SK-N-SH (cell line): Measurements from ENCODE around the gene KRT72. TPM values are rescaled to one million over a fixed set of nuclear protein-coding genes. Genes with fewer than 3 reads are reported as not detected.

Experiments
- CTCF ChIA-PET: fragments of 300-600, 350-600 bp; formaldehyde crosslinking; extraction: SDS; loops from one replicate; lab custom pipeline; 2021; lab: Yijun Ruan, JAX
- POLR2A ChIA-PET: fragments of 350-600 bp; sonication (Branson Sonifier 250); formaldehyde crosslinking; extraction: SDS; loops from one replicate; lab custom pipeline; 2020; ENCODE audit warnings: antibody characterized with exemption, inconsistent platforms; lab: Yijun Ruan, JAX
- DNase-seq: peaks from one replicate; pipeline ENCODE4 v3.0.0; 2012
- H2AFZ ChIP-seq: fragments of 200-600 bp; sonication (generic); 2 replicates; pipeline ENCODE4 v1.8.1; 2016; ENCODE audit warnings: antibody characterized with exemption, mild to moderate bottlenecking, low read depth
- H3F3A ChIP-seq: fragments of 200-600 bp; sonication (generic); replicated peaks from 2 replicates; pipeline ENCODE3; 2016; ENCODE audit warnings: antibody characterized with exemption, mild to moderate bottlenecking; ENCODE audit not compliant: insufficient read depth
- H3K27ac ChIP-seq, 2 experiments: fragments of 200-500 bp in 1 of 2; fragments of 200-600 bp in 1 of 2; sonication (Bioruptor generic) in 1 of 2; sonication (generic), shearing (Covaris generic) in 1 of 2; 2 replicates each; pipeline versions ENCODE4 v1.5.1 to v1.6.1; 2014 to 2016; ENCODE audit warnings: low read depth in 2 of 2, inconsistent platforms in 1 of 2, low read length in 1 of 2, mild to moderate bottlenecking in 1 of 2, mixed read lengths in 1 of 2
- H3K27me3 ChIP-seq: fragments of 200-600 bp; sonication (generic), shearing (Covaris generic); 2 replicates; pipeline ENCODE4 v1.6.1; 2016; ENCODE audit warnings: mixed run types; ENCODE audit not compliant: insufficient read depth
- H3K36me3 ChIP-seq, 2 experiments: fragments of 200-500 bp in 1 of 2; fragments of 200-600 bp in 1 of 2; sonication (Bioruptor generic) in 1 of 2; sonication (generic) in 1 of 2; replicated peaks in 1 of 2; 2 replicates each; pipeline versions ENCODE3 to v1.5.1; 2014 to 2016; ENCODE audit warnings: low read length in 1 of 2, mild to moderate bottlenecking in 1 of 2; ENCODE audit not compliant: insufficient read depth in 2 of 2, control insufficient read depth in 1 of 2
- H3K4me1 ChIP-seq, 2 experiments: fragments of 200-500 bp in 1 of 2; fragments of 200-600 bp in 1 of 2; sonication (Bioruptor generic) in 1 of 2; sonication (generic), shearing (Covaris generic) in 1 of 2; 2 replicates each; pipeline versions ENCODE4 v1.5.1 to v1.6.1; 2014 to 2016; ENCODE audit warnings: low read depth in 1 of 2, low read length in 1 of 2, mixed run types in 1 of 2; ENCODE audit not compliant: insufficient read depth in 2 of 2, control insufficient read depth in 1 of 2
- H3K4me2 ChIP-seq: fragments of 200-600 bp; sonication (generic), shearing (Covaris generic); 2 replicates; pipeline ENCODE4 v1.6.1; 2017; ENCODE audit warnings: mixed run types
- H3K4me3 ChIP-seq, 2 experiments: fragments of 200-500 bp in 1 of 2; fragments of 200-600 bp in 1 of 2; sonication (Bioruptor generic) in 1 of 2; sonication (generic), shearing (Covaris generic) in 1 of 2; 2 replicates each; pipeline versions ENCODE4 v1.5.1 to v1.8.1; 2014 to 2016; ENCODE audit warnings: low read depth in 2 of 2, inconsistent platforms in 1 of 2, low read length in 1 of 2, mild to moderate bottlenecking in 1 of 2, mixed read lengths in 1 of 2, moderate library complexity in 1 of 2
- H3K79me2 ChIP-seq: fragments of 200-600 bp; sonication (generic); 2 replicates; pipeline ENCODE4 v1.8.1; 2017; ENCODE audit warnings: mild to moderate bottlenecking; ENCODE audit not compliant: insufficient read depth
- H3K9ac ChIP-seq: fragments of 200-600 bp; sonication (generic); 2 replicates; pipeline ENCODE4 v1.6.1; 2017; ENCODE audit warnings: mixed run types
- H3K9me2 ChIP-seq: fragments of 200-600 bp; sonication (generic); 2 replicates; pipeline ENCODE4 v1.6.1; 2017; ENCODE audit warnings: mixed run types
- H3K9me3 ChIP-seq: fragments of 200-600 bp; sonication (generic); 2 replicates; pipeline ENCODE4 v1.6.1; 2017; ENCODE audit warnings: mixed run types, mild to moderate bottlenecking, moderate library complexity
- H4K20me1 ChIP-seq: fragments of 200-600 bp; sonication (generic); 2 replicates; pipeline ENCODE4 v1.6.1; 2017; ENCODE audit warnings: mild to moderate bottlenecking, mixed run types; ENCODE audit not compliant: insufficient read depth
- ELF1 ChIP-seq: IDR thresholded peaks from 2 replicates; pipeline ENCODE4 v1.4.0; 2012
- EP300 ChIP-seq, 2 experiments: IDR thresholded peaks; 2 replicates each; pipeline versions ENCODE4 v1.4.0 to v1.6.1; 2012; ENCODE audit warnings: borderline replicate concordance in 1 of 2, low read depth in 1 of 2, low read length in 1 of 2
- EZH2phosphoT487 ChIP-seq: fragments of 200-600 bp; sonication (generic); IDR thresholded peaks from 2 replicates; pipeline ENCODE4 v1.6.1; 2017; ENCODE audit warnings: low read depth, mixed run types, mild to moderate bottlenecking, antibody characterized with exemption, moderate library complexity, borderline replicate concordance
- FOSL2 ChIP-seq: IDR thresholded peaks from 2 replicates; pipeline ENCODE4 v1.4.0; 2012; ENCODE audit warnings: low read depth, mild to moderate bottlenecking, moderate library complexity, borderline replicate concordance
- FOXJ3 ChIP-seq: sonication (generic); formaldehyde crosslinking; IDR thresholded peaks from 2 replicates; pipeline ENCODE4 v1.5.1; 2020; ENCODE audit warnings: mild to moderate bottlenecking, missing genetic modification reagents
- MAX ChIP-seq: IDR thresholded peaks from 2 replicates; pipeline ENCODE4 v1.4.0; 2012; ENCODE audit warnings: low read depth
- MEF2A ChIP-seq: IDR thresholded peaks from 2 replicates; pipeline ENCODE4 v1.4.0; 2012; ENCODE audit warnings: low read depth, borderline replicate concordance
- MXI1 ChIP-seq: IDR thresholded peaks from 2 replicates; pipeline ENCODE4 v1.6.1; 2012; ENCODE audit warnings: mild to moderate bottlenecking, low read depth, low read length, improper control_type of control experiment
- NRF1 ChIP-seq: IDR thresholded peaks from 2 replicates; pipeline ENCODE4 v1.6.1; 2012; ENCODE audit warnings: low read depth, mild to moderate bottlenecking, low read length
- RAD21 ChIP-seq: IDR thresholded peaks from 2 replicates; pipeline ENCODE4 v1.6.1; 2012; ENCODE audit warnings: mild to moderate bottlenecking, low read length
- RCOR1 ChIP-seq: fragments of 150-350 bp; IDR thresholded peaks from 2 replicates; pipeline ENCODE4 v1.6.1; 2017; ENCODE audit warnings: antibody characterized with exemption, low read length
- REST ChIP-seq: IDR thresholded peaks from 2 replicates; pipeline ENCODE4 v1.6.1; 2012; ENCODE audit warnings: mild to moderate bottlenecking, low read depth, low read length, moderate library complexity
- RXRA ChIP-seq: IDR thresholded peaks from 2 replicates; pipeline ENCODE4 v1.4.0; 2012; ENCODE audit warnings: low read depth, mild to moderate bottlenecking, borderline replicate concordance
- SMC3 ChIP-seq: IDR thresholded peaks from 2 replicates; pipeline ENCODE4 v1.6.1; 2012; ENCODE audit warnings: low read depth, low read length, improper control_type of control experiment
- TAF1 ChIP-seq: IDR thresholded peaks from 2 replicates; pipeline ENCODE4 v1.6.1; 2012; ENCODE audit warnings: low read depth, mild to moderate bottlenecking, low read length, moderate library complexity, borderline replicate concordance
- TEAD4 ChIP-seq: IDR thresholded peaks from 2 replicates; pipeline ENCODE4 v1.4.0; 2012; ENCODE audit warnings: mild to moderate bottlenecking, borderline replicate concordance; ENCODE audit not compliant: insufficient read depth
- USF1 ChIP-seq: IDR thresholded peaks from 2 replicates; pipeline ENCODE4 v1.4.0; 2012; ENCODE audit warnings: low read depth, borderline replicate concordance
- YY1 ChIP-seq: IDR thresholded peaks from 2 replicates; pipeline ENCODE4 v1.4.0; 2012; ENCODE audit warnings: low read depth, mild to moderate bottlenecking
- WGBS: methylation state at CpG from one replicate; pipeline ENCODE4 v1.1.6; 2017; ENCODE audit warnings: low lambda C conversion rate; 5-methylcytosine and 5-hydroxymethylcytosine counted together
- polyA plus RNA-seq, 3 experiments: library from polyadenylated mRNA; depleted of rRNA; stranded (reverse); fragments of >200 nt; gene quantifications; 2 replicates each; pipeline ENCODE4 v1.2.3, GENCODE V29; 2012

KRT72 gene
- polyA plus RNA-seq, 1 of the 3 experiments (the other 2 are of a cell fraction): not detected

- no peaks in the 10 kb centered on the region for H3F3A ChIP-seq
- ChIA-PET CTCF (interaction anchor here (0.6 to 7.6 kb wide), 14 partner anchors 8 to 398 kb away, joined by 3 to 76 read pairs (median 4); partner anchors contain the start of gene KRT74), POLR2A (no interaction called here)
- H3K79me2 ChIP-seq: no peaks in the 10 kb centered on the region
- H3K4me2 ChIP-seq: no peak overlapping the region
- H3K9ac ChIP-seq: no peak overlapping the region
- no peaks in the 10 kb centered on the region for H3K4me1 ChIP-seq
- TF ChIP-seq RAD21 (no peak), NRF1 (no peak), TEAD4 (no peak), FOSL2 (no peak), MEF2A (no peak), ELF1 (no peak), RXRA (no peak), FOXJ3 (CRISPR knock-in tag) (no peak)
- no peak overlapping the region for H2AFZ ChIP-seq
- H3K9me2 ChIP-seq: no peaks in the 10 kb centered on the region
- no peaks in the 10 kb centered on the region for H3K9me3 ChIP-seq
- H3K36me3 ChIP-seq: no peaks in the 10 kb centered on the region
- no peak overlapping the region for H3K4me3 ChIP-seq
- no peaks in the 10 kb centered on the region for H4K20me1 ChIP-seq
- no peak for DNase-seq
- 33% methylated on average over 1 of the region's 2 CpGs for WGBS
- no peak overlapping the region for H3K27ac ChIP-seq
- H3K27me3 ChIP-seq: peaks cover 39% of the 10 kb centered on the region
Measured at GRCh38 chr12:52582486-52582885, 18.8 kb downstream of the KRT72 start.

- peaks cover 40% of the 10 kb centered on the region for H3K27me3 ChIP-seq
- no peaks in the 10 kb centered on the region for H4K20me1 ChIP-seq
- H3F3A ChIP-seq: no peaks in the 10 kb centered on the region
- DNase-seq: no peak
- H3K9me3 ChIP-seq: no peaks in the 10 kb centered on the region
- H2AFZ ChIP-seq: no peak overlapping the region
- TF ChIP-seq RCOR1: no peak
- TF ChIP-seq TEAD4: no peak
- TF ChIP-seq USF1: no peak
- TF ChIP-seq SMC3: no peak
- no peak for TF ChIP-seq YY1
- TF ChIP-seq MXI1: no peak
- no peak for TF ChIP-seq MAX
- no peak for TF ChIP-seq RAD21
- no peak for TF ChIP-seq TAF1
- no peak for TF ChIP-seq NRF1
- no peak for TF ChIP-seq EP300 (IDR thresholded peaks at IDR 0.05; ENCODE audit: borderline replicate concordance in 1 of 2, low read depth in 1 of 2, low read length in 1 of 2)
- TF ChIP-seq EZH2phosphoT487: no peak
- TF ChIP-seq REST: no peak
- H3K9me2 ChIP-seq: no peaks in the 10 kb centered on the region
- no peak overlapping the region for H3K4me3 ChIP-seq
- POLR2A ChIA-PET: no interaction called here
- H3K36me3 ChIP-seq: no peaks in the 10 kb centered on the region
- no peak overlapping the region for H3K27ac ChIP-seq
- no peaks in the 10 kb centered on the region for H3K4me1 ChIP-seq
- WGBS: 39% methylated on average over 6 of the region's 6 CpGs
- CTCF ChIA-PET: interaction anchor here (1.6 to 7.6 kb wide), 5 partner anchors 202 to 303 kb away, joined by 6 to 76 read pairs (median 17); no protein-coding TSS in a partner anchor
- H3K9ac ChIP-seq: no peak overlapping the region
- H3K79me2 ChIP-seq: no peaks in the 10 kb centered on the region
- no peak overlapping the region for H3K4me2 ChIP-seq
Measured at GRCh38 chr12:52581481-52581880, 19.8 kb downstream of the KRT72 start.
